Endothelial cell of umbilical vein (primary cell): ENCODE data around the gene SUMF1.

ENCODE experiments used
- CTCF ChIP-seq, 2 donors: IDR thresholded peaks; 1 replicate in 1 of 2; 2 replicates in 1 of 2; pipeline ENCODE4 v1.5.1; 2011; ENCODE audit warnings: low read length in 2 of 2, mild to moderate bottlenecking in 2 of 2, moderate library complexity in 2 of 2, control low read depth in 1 of 2, inconsistent platforms in 1 of 2, low read depth in 1 of 2; ENCODE audit not compliant: insufficient read depth in 1 of 2; ENCODE audit errors: extremely low read depth in 1 of 2
- EZH2 ChIP-seq: IDR thresholded peaks from 2 replicates; pipeline ENCODE4 v1.6.1; 2012; ENCODE audit warnings: borderline replicate concordance, low read depth, mild to moderate bottlenecking, moderate library complexity, low read length, inconsistent platforms; ENCODE audit not compliant: severe bottlenecking
- FOS ChIP-seq: IDR thresholded peaks from 2 replicates; pipeline ENCODE4 v1.6.1; 2011; ENCODE audit warnings: mild to moderate bottlenecking, low read length, moderate library complexity, borderline replicate concordance; ENCODE audit not compliant: insufficient read depth
- JUN ChIP-seq: IDR thresholded peaks from 2 replicates; pipeline ENCODE4 v1.6.1; 2011; ENCODE audit warnings: borderline replicate concordance, low read depth; ENCODE audit not compliant: insufficient read length, insufficient read depth
- MAX ChIP-seq: IDR thresholded peaks from 2 replicates; pipeline ENCODE4 v1.6.1; 2011; ENCODE audit not compliant: insufficient read depth, insufficient read length
- MYC ChIP-seq: IDR thresholded peaks from one replicate; pipeline ENCODE4 v1.6.1; 2011; ENCODE audit warnings: mild to moderate bottlenecking, low read depth, low read length
- POLR2A ChIP-seq: IDR thresholded peaks from 2 replicates; pipeline ENCODE4 v1.6.1; 2012; ENCODE audit warnings: low read depth, mild to moderate bottlenecking, control low read depth, low read length
- POLR2AphosphoS5 ChIP-seq: IDR thresholded peaks from 2 replicates; pipeline ENCODE4 v1.6.1; 2012; ENCODE audit warnings: low read depth, mild to moderate bottlenecking, control low read depth, low read length, moderate library complexity; ENCODE audit not compliant: insufficient read depth

- TF ChIP-seq CTCF (IDR thresholded peaks at IDR 0.05; ENCODE audit: extremely low read depth in 1 of 2, insufficient read depth in 1 of 2, low read depth in 1 of 2, low read length in 2 of 2) (no peak), POLR2A (no peak), EZH2 (no peak), POLR2AphosphoS5 (no peak), FOS (no peak), JUN (no peak), MAX (no peak), MYC (no peak)
Observed at GRCh38 chr3:4506559-4507023, 39.5 kb upstream of the SUMF1 start.
